GM19351 (cell line): ENCODE results near the gene ALCAM.

Experiments
- ATAC-seq: cut with Tn5 transposase; IDR thresholded peaks from one replicate; pipeline ENCODE4 v1.9.1; 2021; ENCODE audit warnings: mild to moderate bottlenecking, moderate library complexity; ENCODE audit not compliant: unreplicated experiment

The ALCAM gene

GRCh38 chr3:105423397-105423796 lies 56.7 kb downstream of the ALCAM start:
- no peak for ATAC-seq

GRCh38 chr3:105424412-105425152 lies 57.9 kb downstream of the ALCAM start:
- no peak for ATAC-seq

GRCh38 chr3:105425153-105425502 lies 58.4 kb downstream of the ALCAM start:
- no peak for ATAC-seq

DNA sequence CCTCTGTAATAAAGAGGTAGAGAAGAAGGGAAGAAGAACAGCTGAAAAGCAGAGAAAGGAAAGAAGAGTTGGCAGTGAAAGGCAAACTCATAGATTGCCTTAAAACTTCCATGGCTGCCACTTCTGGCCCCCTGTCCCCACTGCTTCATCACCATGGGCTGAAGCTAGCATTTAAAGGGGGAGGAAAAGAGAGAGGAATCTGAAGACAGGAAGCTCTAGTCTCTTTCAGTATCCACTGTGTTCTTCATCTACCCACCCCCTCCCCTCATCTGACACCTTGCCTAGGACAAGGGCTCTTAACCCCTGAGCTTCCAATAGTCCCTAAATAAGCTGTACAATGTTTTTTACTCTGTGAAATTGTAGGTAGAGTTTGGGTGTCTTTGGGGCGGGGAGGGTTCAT lies 60.6 kb downstream of the ALCAM start:
- no peak for ATAC-seq

- ATAC-seq, result no peak
Observed at GRCh38 chr3:105429034-105429762, 62.5 kb downstream of the ALCAM start.

- no peak for ATAC-seq
Observed at GRCh38 chr3:105430455-105430854, 63.7 kb downstream of the ALCAM start.

DNA sequence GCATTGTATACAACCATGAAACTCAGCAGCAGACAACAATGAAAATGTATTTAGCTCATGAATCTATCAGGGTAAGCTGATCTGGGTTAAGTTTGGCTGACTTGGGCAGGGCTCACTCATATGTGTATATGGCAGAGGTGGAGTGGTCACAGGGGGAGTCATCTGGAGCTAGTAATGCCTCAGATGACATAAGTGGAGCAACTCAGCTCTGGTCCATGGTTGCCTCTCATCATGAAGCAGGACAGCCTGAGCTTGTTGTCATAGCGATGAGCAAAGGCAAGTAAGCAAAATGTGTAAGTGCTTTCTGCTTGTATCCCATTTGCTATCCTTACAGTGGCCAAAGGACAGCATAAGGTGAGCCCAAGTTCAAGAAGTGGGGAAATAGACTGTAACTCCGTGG lies 64.5 kb downstream of the ALCAM start:
- no peak for ATAC-seq

DNA sequence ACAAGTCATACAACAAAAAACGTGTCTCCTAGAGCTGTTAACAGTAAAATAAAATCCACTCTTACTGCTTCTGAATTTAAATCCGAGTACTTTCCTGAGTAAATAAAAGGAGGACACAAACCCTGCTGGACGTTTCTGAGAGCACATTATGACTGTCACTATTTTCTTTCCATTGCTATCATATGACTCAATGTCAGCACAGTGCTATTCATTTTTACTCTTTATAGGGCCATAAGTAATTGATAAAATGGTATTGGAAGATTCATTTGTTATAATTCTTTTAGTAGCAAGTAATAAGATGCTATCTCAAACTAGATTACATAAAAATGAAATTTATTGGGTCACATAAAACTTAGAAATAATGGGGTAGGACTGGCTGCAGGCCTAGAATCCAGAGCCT lies 68.6 kb downstream of the ALCAM start:
- ATAC-seq, result no peak

GRCh38 chr3:105436687-105437086 lies 70.0 kb downstream of the ALCAM start:
- no peak for ATAC-seq

- ATAC-seq, result no peak
Observed at GRCh38 chr3:105440113-105440512, 73.4 kb downstream of the ALCAM start.

DNA sequence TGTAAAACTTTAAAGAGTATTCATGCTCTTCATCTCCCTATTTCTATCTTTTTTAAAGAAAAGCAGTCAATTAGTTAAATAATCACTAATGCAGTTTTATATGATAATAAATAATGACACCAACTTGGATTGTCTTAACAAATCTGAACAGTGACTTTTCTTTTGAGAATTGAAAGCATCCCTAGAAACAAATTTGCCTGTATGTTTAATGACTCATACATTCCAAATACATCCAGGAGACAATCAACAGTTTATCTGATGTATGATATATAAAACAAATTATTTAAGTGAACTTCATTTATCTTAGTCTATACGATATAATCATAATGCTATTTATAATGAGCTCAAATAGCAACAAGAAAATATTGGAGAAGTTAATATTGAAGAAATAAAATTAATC lies 78.0 kb downstream of the ALCAM start:
- ATAC-seq, result no peak

DNA sequence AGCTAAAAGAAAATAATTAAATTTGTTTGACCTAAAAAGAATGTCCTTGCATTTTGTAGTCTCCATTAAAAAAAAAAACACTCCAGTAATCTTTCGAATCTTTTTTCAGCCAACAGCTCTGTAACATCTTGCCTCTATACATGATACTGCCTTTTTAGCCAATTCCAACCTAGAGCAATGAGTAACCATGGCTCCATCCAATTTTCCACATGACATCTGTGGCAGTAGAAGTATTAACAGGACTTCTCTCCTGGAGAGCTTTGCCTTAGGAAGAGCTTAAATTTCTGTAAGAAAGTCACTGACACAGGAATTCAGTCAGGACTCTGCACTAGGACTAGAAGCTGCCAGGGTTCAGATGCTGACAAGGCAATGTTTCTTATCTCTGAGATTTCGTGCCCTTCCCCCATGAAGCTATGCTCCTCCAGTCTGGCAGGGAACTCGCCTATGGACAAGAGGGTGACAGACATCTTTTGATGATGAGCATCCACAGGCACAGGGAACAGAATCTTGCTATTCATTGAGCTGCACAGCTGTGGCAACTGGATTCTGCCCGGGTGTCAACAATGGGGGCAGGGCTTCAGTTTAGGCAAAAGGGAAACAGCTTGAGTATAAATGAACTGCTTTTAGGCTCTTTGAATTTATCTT lies 81.8 kb downstream of the ALCAM start:
- ATAC-seq, result no peak

DNA sequence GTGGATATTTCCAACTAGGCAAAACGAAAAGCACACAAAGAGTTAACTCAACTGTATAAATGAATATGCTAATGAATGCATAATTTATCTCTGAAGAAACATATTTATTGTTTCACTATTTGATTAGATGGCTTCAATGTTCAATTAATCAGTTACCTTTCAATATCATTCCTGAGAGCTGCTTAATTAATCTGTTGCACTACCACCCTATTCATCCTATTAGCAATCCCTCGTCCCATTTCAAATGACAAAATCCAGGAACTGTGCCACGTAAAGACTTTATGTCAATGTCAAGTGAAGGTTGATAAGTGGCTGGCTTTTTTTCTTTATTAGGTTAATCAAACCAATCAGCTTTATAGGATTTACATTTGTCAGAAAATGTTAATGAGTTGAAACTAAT lies 82.7 kb downstream of the ALCAM start:
- ATAC-seq, result no peak

GRCh38 chr3:105456017-105456416 lies 89.3 kb downstream of the ALCAM start:
- ATAC-seq, result no peak

GRCh38 chr3:105458518-105459215 lies 92.0 kb downstream of the ALCAM start:
- no peak for ATAC-seq

GRCh38 chr3:105459566-105460290 lies 93.0 kb downstream of the ALCAM start:
- ATAC-seq, result no peak

- no peak for ATAC-seq
Observed at GRCh38 chr3:105463620-105464019, 96.9 kb downstream of the ALCAM start.

DNA sequence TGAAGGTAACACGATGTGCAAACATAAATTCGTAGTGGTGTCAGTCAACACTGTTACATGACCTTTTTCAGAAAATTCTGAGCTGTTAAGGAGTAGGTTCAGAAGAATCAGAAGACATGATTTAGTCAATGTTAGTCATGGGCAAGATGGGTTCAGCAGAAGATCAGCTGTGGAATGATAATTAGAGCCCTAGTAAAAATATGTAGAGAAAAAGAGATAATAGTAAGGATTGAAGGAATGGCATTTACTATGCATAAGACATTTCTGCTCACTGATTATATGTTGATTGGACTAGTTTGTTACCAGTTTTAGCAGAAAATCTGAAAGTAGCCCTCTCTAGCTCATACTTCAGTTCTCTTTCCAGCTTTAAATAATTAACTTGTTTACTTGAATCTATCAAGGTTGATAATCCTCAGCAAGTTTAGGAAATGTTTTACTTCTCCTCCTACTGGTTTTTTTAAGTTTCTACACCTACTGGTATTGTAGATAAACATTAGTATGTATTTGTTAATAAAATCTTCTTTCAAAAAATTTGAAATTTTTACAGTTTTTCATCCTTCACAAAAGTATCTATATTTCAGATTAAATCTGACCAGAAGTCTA lies 98.6 kb downstream of the ALCAM start:
- no peak for ATAC-seq

GRCh38 chr3:105466072-105466471 lies 99.4 kb downstream of the ALCAM start:
- ATAC-seq, result no peak
